GM23338 (cell line): ENCODE measurements around the gene MAGI1. TPM values are rescaled to one million over a fixed set of nuclear protein-coding genes. Genes with fewer than 3 reads are reported as not detected.
A peak's percentile ranks its signal among the peaks of the same experiment; 100 is the strongest.

Experiments
- ATAC-seq: fragments of 200-7000 bp; cut with Tn5 transposase; 3 replicates; pipeline ENCODE4 v1.9.1; 2020
- DNase-seq: peaks from one replicate; pipeline ENCODE4 v3.0.0-alpha.2; 2015; ENCODE audit warnings: low spot score
- H2AFZ ChIP-seq: fragments of 200-600 bp; sonication (generic); 2 replicates; pipeline ENCODE4 v1.8.0; 2016; ENCODE audit warnings: antibody characterized with exemption, mild to moderate bottlenecking, moderate library complexity
- H3F3A ChIP-seq: fragments of 200-600 bp; sonication (generic); replicated peaks from 2 replicates; pipeline ENCODE4 v1.8.0; 2017; ENCODE audit warnings: antibody characterized with exemption, mixed run types, low read depth
- H3K27ac ChIP-seq: fragments of 200-600 bp; sonication (generic); 2 replicates; pipeline ENCODE4 v1.6.1; 2016; ENCODE audit warnings: low read depth
- H3K27me3 ChIP-seq: fragments of 200-600 bp; sonication (generic); 2 replicates; pipeline ENCODE4 v1.8.0; 2016; ENCODE audit warnings: mild to moderate bottlenecking, mixed run types, moderate library complexity; ENCODE audit not compliant: insufficient read depth
- H3K36me3 ChIP-seq: fragments of 200-600 bp; sonication (generic); 2 replicates; pipeline ENCODE4 v1.8.0; 2016; ENCODE audit warnings: mild to moderate bottlenecking; ENCODE audit not compliant: insufficient read depth
- H3K4me1 ChIP-seq: fragments of 200-600 bp; sonication (generic); 2 replicates; pipeline ENCODE4 v1.8.0; 2016; ENCODE audit warnings: mild to moderate bottlenecking, moderate library complexity; ENCODE audit not compliant: insufficient read depth
- H3K4me2 ChIP-seq: fragments of 200-600 bp; sonication (generic); 2 replicates; pipeline ENCODE4 v1.7.1; 2017; ENCODE audit warnings: mixed run types
- H3K4me3 ChIP-seq: fragments of 200-600 bp; sonication (generic); 2 replicates; pipeline ENCODE4 v1.6.1; 2016; ENCODE audit warnings: mixed run types
- H3K79me2 ChIP-seq: fragments of 200-600 bp; sonication (generic); replicated peaks from 2 replicates; pipeline ENCODE4 v1.8.0; 2017; ENCODE audit warnings: mild to moderate bottlenecking; ENCODE audit not compliant: insufficient read depth
- H3K9me2 ChIP-seq: fragments of 200-600 bp; sonication (generic); 2 replicates; pipeline ENCODE4 v1.8.0; 2017; ENCODE audit not compliant: insufficient read depth
- H4K20me1 ChIP-seq: fragments of 200-600 bp; sonication (generic); replicated peaks from 2 replicates; pipeline ENCODE4 v1.8.0; 2017; ENCODE audit warnings: mild to moderate bottlenecking; ENCODE audit not compliant: insufficient read depth
- H3K27ac Mint-ChIP-seq: 2 replicates; pipeline ENCODE4 v1.8.0; 2020; ENCODE audit warnings: inconsistent platforms, mild to moderate bottlenecking, moderate library complexity, mixed read lengths
- H3K27me3 Mint-ChIP-seq: 3 replicates; pipeline ENCODE4 v1.8.0; 2022; ENCODE audit warnings: low read depth, mild to moderate bottlenecking, moderate library complexity, mixed read lengths, inconsistent platforms; ENCODE audit not compliant: insufficient read depth, poor library complexity
- H3K36me3 Mint-ChIP-seq: 3 replicates; pipeline ENCODE4 v1.8.0; 2021; ENCODE audit warnings: low read depth, mild to moderate bottlenecking, inconsistent platforms, moderate library complexity, mixed read lengths
- H3K4me1 Mint-ChIP-seq: 3 replicates; pipeline ENCODE4 v1.8.0; 2020; ENCODE audit warnings: mild to moderate bottlenecking, inconsistent platforms, mixed read lengths
- H3K4me3 Mint-ChIP-seq: 3 replicates; pipeline ENCODE4 v1.8.0; 2021; ENCODE audit warnings: moderate library complexity, mild to moderate bottlenecking, inconsistent platforms, mixed read lengths
- H3K9me3 Mint-ChIP-seq: 3 replicates; pipeline ENCODE4 v1.8.0; 2020; ENCODE audit warnings: moderate library complexity, mild to moderate bottlenecking, inconsistent platforms, mixed read lengths
- CREB1 ChIP-seq: fragments of 250-450 bp; sonication (Bioruptor Pico); IDR thresholded peaks from 2 replicates; pipeline ENCODE4 v1.5.0; 2020; ENCODE audit warnings: low read depth, mild to moderate bottlenecking, moderate library complexity
- CTCF ChIP-seq, 2 experiments: fragments of 200-600 bp in 1 of 2; sonication (generic) in 1 of 2; conservative IDR thresholded peaks; 2 replicates each; pipeline versions ENCODE4 v1.5.1 to v1.6.1; 2016 to 2017; ENCODE audit warnings: antibody characterized with exemption in 2 of 2, low read depth in 2 of 2, mild to moderate bottlenecking in 2 of 2, moderate library complexity in 1 of 2
- ETS1 ChIP-seq: IDR thresholded peaks from 2 replicates; pipeline ENCODE4 v1.6.1; 2016; ENCODE audit warnings: antibody characterized with exemption
- EZH2 ChIP-seq: fragments of 200-600 bp; sonication (generic); IDR thresholded peaks from one replicate; pipeline ENCODE4 v1.8.0; 2017; ENCODE audit warnings: antibody characterized with exemption, mild to moderate bottlenecking, low read depth; ENCODE audit not compliant: unreplicated experiment
- EZH2phosphoT487 ChIP-seq: fragments of 200-600 bp; sonication (generic); IDR thresholded peaks from one replicate; pipeline ENCODE4 v1.8.1; 2018; ENCODE audit warnings: antibody characterized with exemption; ENCODE audit not compliant: unreplicated experiment
- JUNB ChIP-seq: IDR thresholded peaks from one replicate; pipeline ENCODE4 v1.6.1; 2016; ENCODE audit warnings: antibody characterized with exemption; ENCODE audit not compliant: unreplicated experiment
- NANOG ChIP-seq: IDR thresholded peaks from 2 replicates; pipeline ENCODE4 v1.6.1; 2016; ENCODE audit warnings: antibody characterized with exemption, borderline replicate concordance
- POLR2AphosphoS5 ChIP-seq: IDR thresholded peaks from 2 replicates; pipeline ENCODE4 v1.6.1; 2016; ENCODE audit warnings: antibody characterized with exemption, low read depth
- REST ChIP-seq: IDR thresholded peaks from one replicate; pipeline ENCODE4 v1.6.1; 2018; ENCODE audit warnings: antibody characterized with exemption; ENCODE audit not compliant: unreplicated experiment
- ZNF114 ChIP-seq: fragments of 250-450 bp; sonication (Bioruptor Pico); IDR thresholded peaks from 2 replicates; pipeline ENCODE4 v1.5.0; 2020; ENCODE audit warnings: mild to moderate bottlenecking, moderate library complexity
- ZNF462 ChIP-seq: fragments of 250-450 bp; sonication (Bioruptor Pico); IDR thresholded peaks from 2 replicates; pipeline ENCODE4 v1.5.0; 2020; ENCODE audit warnings: mild to moderate bottlenecking, moderate library complexity
- polyA plus RNA-seq: library from polyadenylated mRNA; unstranded; fragments of >200 nt; fragmentation: Nextera tagmentation; extraction: Ambion mirVana; gene quantifications from 2 replicates; pipeline ENCODE4 v1.2.1, GENCODE V29; 2016
- total RNA-seq: library from RNA; depleted of rRNA; stranded (reverse); fragments of >200 nt; shearing (Covaris generic); gene quantifications from 2 replicates; pipeline ENCODE4 v1.2.3, GENCODE V29; 2014

Gene MAGI1
- total and polyA plus RNA-seq, 2 experiments from 2014 or later: 27.4 to 71.2 TPM

GRCh38 chr3:65400899-65401298 is 637.8 kb downstream of the MAGI1 start (continued):
- TF ChIP-seq CREB1 (CRISPR knock-in tag) (no peak), ETS1 (no peak), EZH2 (no peak), POLR2AphosphoS5 (no peak), ZNF114 (CRISPR knock-in tag) (no peak), EZH2phosphoT487 (no peak)

GRCh38 chr3:65398953-65399352 is 639.8 kb downstream of the MAGI1 start:
- no peak for DNase-seq
- ATAC-seq: no peak
- H3K36me3 Mint-ChIP-seq: peaks cover 8% of the 10 kb centered on the region; the same call in 1 of the 3 replicates
- Histone ChIP-seq H3K4me1 (peaks cover 42% of the 10 kb centered on the region), H2AFZ (no peak overlapping the region), H3K36me3 (no peaks in the 10 kb centered on the region), H3K27ac (no peak overlapping the region), H3K27me3 (no peaks in the 10 kb centered on the region), H3K79me2 (no peaks in the 10 kb centered on the region; the same call in 1 of the 2 replicates), H3K4me3 (no peak overlapping the region), H3F3A (peaks cover 14% of the 10 kb centered on the region; the same call in 1 of the 2 replicates), H4K20me1 (no peaks in the 10 kb centered on the region), H3K9me2 (no peaks in the 10 kb centered on the region), H3K4me2 (peak overlapping the region; percentile 14)
- peaks cover 57% of the 10 kb centered on the region for H3K4me1 Mint-ChIP-seq
- H3K9me3 Mint-ChIP-seq: no peaks in the 10 kb centered on the region
- no peak overlapping the region for H3K4me3 Mint-ChIP-seq
- 0 out of 2 replicates have a peak overlapping the region, but pooled peaks have one; percentile 39 for H3K27ac Mint-ChIP-seq
- H3K27me3 Mint-ChIP-seq: peaks cover 6% of the 10 kb centered on the region
- TF ChIP-seq ZNF462 (no peak), CREB1 (CRISPR knock-in tag) (no peak), JUNB (no peak), POLR2AphosphoS5 (no peak), REST (no peak), ETS1 (no peak), NANOG (no peak), CTCF (conservative IDR thresholded peaks at IDR 0.05; ENCODE audit: low read depth in 2 of 2) (no peak), ZNF114 (CRISPR knock-in tag) (no peak)
